CD4-positive, alpha-beta T cell (primary cell): ENCODE data around the gene TNFAIP2. TPM values are rescaled to one million over a fixed set of nuclear protein-coding genes. Genes with fewer than 3 reads are reported as not detected.

ENCODE experiments used
- ATAC-seq: fragments of 200-7000 bp; cut with Tn5 transposase; one replicate; pipeline ENCODE4 v1.10.0; 2022; ENCODE audit warnings: mild to moderate bottlenecking; ENCODE audit not compliant: poor library complexity
- CTCF ChIA-PET: fragments of 350-600 bp; sonication (Branson Sonifier 250); formaldehyde crosslinking; loops from one replicate; lab custom pipeline; 2021; ENCODE audit warnings: antibody characterized with exemption, inconsistent platforms; lab: Charles Lee
- POLR2A ChIA-PET: fragments of 350-600 bp; sonication (Branson Sonifier 250); formaldehyde crosslinking; loops from one replicate; lab custom pipeline; 2021; ENCODE audit warnings: antibody characterized with exemption, inconsistent platforms; lab: Charles Lee
- DNase-seq, 14 experiments: peaks; one replicate each; pipeline ENCODE4 v3.0.0-alpha.2; 2013 to 2020; ENCODE audit warnings: mixed read lengths in 2 of 14
- H3K27ac ChIP-seq, 2 donors: one replicate each; pipeline versions ENCODE4 v1.5.1 to v1.7.0; 2013; ENCODE audit warnings: low read length in 2 of 2, low read depth in 1 of 2, mild to moderate bottlenecking in 1 of 2
- H3K27me3 ChIP-seq, 2 experiments: 1 replicate in 1 of 2; 2 replicates in 1 of 2; pipeline versions ENCODE4 v1.6.1 to v1.7.0; 2013; ENCODE audit warnings: low read length in 2 of 2, control low read depth in 1 of 2, mild to moderate bottlenecking in 1 of 2, moderate library complexity in 1 of 2; ENCODE audit not compliant: insufficient read depth in 2 of 2, control insufficient read depth in 1 of 2
- H3K36me3 ChIP-seq: one replicate; pipeline ENCODE4 v1.6.1; 2013; ENCODE audit warnings: low read length, control low read depth; ENCODE audit not compliant: insufficient read depth
- H3K4me1 ChIP-seq: one replicate; pipeline ENCODE4 v1.6.1; 2013; ENCODE audit warnings: low read length, control low read depth; ENCODE audit not compliant: insufficient read depth
- H3K4me3 ChIP-seq: one replicate; pipeline ENCODE4 v1.5.1; 2013; ENCODE audit warnings: mild to moderate bottlenecking, low read length, moderate library complexity
- H3K9me3 ChIP-seq, 2 experiments: 1 replicate in 1 of 2; 2 replicates in 1 of 2; pipeline versions ENCODE4 v1.6.1 to v1.7.0; 2013; ENCODE audit warnings: low read length in 2 of 2, mild to moderate bottlenecking in 2 of 2, control low read depth in 1 of 2, moderate library complexity in 1 of 2; ENCODE audit not compliant: control insufficient read depth in 1 of 2, insufficient read depth in 1 of 2
- H3K27ac Mint-ChIP-seq: one replicate; pipeline ENCODE4 v1.8.0; 2020; ENCODE audit warnings: mixed read lengths
- H3K27me3 Mint-ChIP-seq: one replicate; pipeline ENCODE4 v1.8.0; 2021; ENCODE audit warnings: mixed read lengths
- H3K36me3 Mint-ChIP-seq: one replicate; pipeline ENCODE4 v1.8.0; 2021; ENCODE audit warnings: low read depth, mixed read lengths
- H3K4me1 Mint-ChIP-seq: one replicate; pipeline ENCODE4 v1.8.0; 2021; ENCODE audit warnings: low read depth, mixed read lengths
- H3K4me3 Mint-ChIP-seq: one replicate; pipeline ENCODE4 v1.8.0; 2020; ENCODE audit warnings: mild to moderate bottlenecking, mixed read lengths
- H3K9me3 Mint-ChIP-seq: one replicate; pipeline ENCODE4 v1.8.0; 2020; ENCODE audit warnings: mixed read lengths
- intact Hi-C, 2 experiments: fragments of 100-400 bp; cut with DNase I in 1 of 2; cut with micrococcal nuclease in 1 of 2; formaldehyde crosslinking; loops; one replicate each; pipeline versions ENCODE4 v1.15.1 to v1.9.0; 2023 to 2025; cut with DNase I, micrococcal nuclease
- total RNA-seq, 174 experiments: library from RNA in 2 of 174; stranded (reverse) in 2 of 174; gene quantifications; one replicate each; pipeline ENCODE4 v1.2.3 and lab custom pipeline; 2021 to 2026
- TF ChIP-seq, protein P1 (sequence below): fragments of 200-600 bp; IDR thresholded peaks from one replicate; pipeline ENCODE4 v1.8.0; 2022; ENCODE audit warnings: antibody characterized with exemption, mild to moderate bottlenecking

The TNFAIP2 gene
- total RNA-seq, 2 experiments from 2014 or later, result 4.4 to 6.1 TPM

DNA sequence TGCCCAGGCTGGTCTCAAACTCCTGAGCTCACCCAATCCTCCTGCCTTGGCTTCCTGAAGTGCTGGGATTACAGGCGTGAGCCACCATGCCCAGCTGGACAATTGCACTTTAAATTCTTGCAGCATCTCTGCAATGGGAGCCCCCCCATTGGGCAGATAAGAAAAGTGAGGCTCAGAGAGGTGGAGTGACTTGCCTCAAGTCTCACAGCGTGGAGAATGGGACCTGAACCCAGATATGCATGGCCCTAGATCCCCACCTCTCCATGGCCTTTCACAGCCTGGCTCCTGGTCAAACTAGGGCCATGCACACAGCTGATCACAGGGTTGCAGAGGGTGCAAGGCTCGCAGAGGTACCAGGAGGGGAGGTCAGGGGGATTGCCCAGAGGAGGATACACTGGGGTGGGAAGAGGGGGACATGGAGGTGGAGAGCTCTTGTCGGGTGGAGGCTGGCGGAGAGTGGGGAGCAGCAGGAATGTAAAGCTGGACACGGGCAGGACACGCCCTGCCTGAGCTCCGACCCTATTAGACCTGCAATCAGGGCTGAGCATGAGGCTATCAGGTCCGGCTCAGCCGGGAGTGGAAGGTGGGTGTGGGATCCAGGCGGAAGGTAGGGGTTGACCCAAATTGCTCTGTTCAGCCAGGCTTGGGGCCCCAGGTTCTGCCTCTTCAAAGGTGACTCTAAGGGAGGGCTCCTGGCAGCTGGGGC lies 21.9 kb upstream of the TNFAIP2 start:
- ChIA-PET POLR2A (no interaction called here), CTCF (no interaction called here)
- H3K27ac ChIP-seq, result no peak overlapping the region
- TF ChIP-seq, protein P1, sequence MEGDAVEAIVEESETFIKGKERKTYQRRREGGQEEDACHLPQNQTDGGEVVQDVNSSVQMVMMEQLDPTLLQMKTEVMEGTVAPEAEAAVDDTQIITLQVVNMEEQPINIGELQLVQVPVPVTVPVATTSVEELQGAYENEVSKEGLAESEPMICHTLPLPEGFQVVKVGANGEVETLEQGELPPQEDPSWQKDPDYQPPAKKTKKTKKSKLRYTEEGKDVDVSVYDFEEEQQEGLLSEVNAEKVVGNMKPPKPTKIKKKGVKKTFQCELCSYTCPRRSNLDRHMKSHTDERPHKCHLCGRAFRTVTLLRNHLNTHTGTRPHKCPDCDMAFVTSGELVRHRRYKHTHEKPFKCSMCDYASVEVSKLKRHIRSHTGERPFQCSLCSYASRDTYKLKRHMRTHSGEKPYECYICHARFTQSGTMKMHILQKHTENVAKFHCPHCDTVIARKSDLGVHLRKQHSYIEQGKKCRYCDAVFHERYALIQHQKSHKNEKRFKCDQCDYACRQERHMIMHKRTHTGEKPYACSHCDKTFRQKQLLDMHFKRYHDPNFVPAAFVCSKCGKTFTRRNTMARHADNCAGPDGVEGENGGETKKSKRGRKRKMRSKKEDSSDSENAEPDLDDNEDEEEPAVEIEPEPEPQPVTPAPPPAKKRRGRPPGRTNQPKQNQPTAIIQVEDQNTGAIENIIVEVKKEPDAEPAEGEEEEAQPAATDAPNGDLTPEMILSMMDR, result no peak
- H3K27me3 ChIP-seq, result peaks cover 30 to 33% of the 10 kb centered on the region in 2 experiments
- Mint-ChIP-seq H3K4me1 (peaks cover 10% of the 10 kb centered on the region), H3K4me3 (no peak overlapping the region), H3K27me3 (peaks cover 45% of the 10 kb centered on the region), H3K36me3 (no peaks in the 10 kb centered on the region), H3K9me3 (no peaks in the 10 kb centered on the region), H3K27ac (no peak overlapping the region)
- no peak for ATAC-seq
- DNase-seq, result no peak
- H3K9me3 ChIP-seq, result peaks cover 0 to 19% of the 10 kb centered on the region in 2 experiments
- H3K4me1 ChIP-seq, result peaks cover 20% of the 10 kb centered on the region
- H3K36me3 ChIP-seq, result no peaks in the 10 kb centered on the region
- intact Hi-C loops, result loop anchor here in 1 of 2 experiments (10.0 kb wide), 1 partner anchor 83 kb away; no protein-coding TSS in a partner anchor
- H3K4me3 ChIP-seq, result no peak overlapping the region

DNA sequence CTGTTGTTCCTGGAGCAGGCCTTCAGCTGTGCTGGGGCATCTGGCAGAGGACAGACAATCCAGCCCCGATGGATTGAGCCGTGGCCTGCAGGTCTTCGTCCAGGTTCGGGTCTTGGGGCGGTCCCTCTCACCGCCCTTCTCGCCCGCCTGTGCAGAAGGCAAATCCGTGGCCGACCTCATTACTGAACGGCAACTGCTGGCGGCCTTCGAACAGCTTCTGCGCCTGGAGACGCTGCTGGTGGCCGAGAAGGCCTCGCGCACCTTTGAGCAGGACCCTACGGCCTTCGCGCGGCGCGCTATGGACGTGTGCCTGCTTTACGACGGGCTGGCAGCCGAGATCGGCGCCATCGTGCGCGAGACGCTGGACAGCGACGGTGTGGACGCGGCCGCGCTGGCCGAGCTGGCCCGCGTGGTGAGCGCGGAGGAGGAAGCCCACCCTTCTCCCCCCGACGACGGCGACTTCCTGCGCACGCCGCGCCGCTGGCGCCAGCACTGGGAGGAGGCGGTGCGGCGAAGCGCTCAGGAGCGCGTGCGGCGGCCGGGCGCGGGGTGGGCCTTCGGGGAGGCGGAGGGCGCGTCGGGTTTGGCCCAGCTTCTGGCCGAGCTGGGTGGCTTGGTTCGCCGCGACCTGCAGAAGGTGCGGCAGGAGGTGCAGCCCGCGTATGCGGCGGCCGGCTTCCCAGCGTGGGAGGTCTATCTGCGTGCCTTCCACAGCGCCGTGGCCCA lies 21.1 kb upstream of the TNFAIP2 start:
- ChIA-PET POLR2A (no interaction called here), CTCF (no interaction called here)
- Mint-ChIP-seq H3K36me3 (no peaks in the 10 kb centered on the region), H3K27ac (no peak overlapping the region), H3K4me3 (no peak overlapping the region), H3K9me3 (no peaks in the 10 kb centered on the region), H3K4me1 (peaks cover 10% of the 10 kb centered on the region), H3K27me3 (peaks cover 44% of the 10 kb centered on the region)
- Histone ChIP-seq H3K4me1 (peaks cover 20% of the 10 kb centered on the region), H3K27ac (no peak overlapping the region), H3K36me3 (no peaks in the 10 kb centered on the region), H3K27me3 (peaks cover 32 to 33% of the 10 kb centered on the region in 2 experiments), H3K4me3 (no peak overlapping the region), H3K9me3 (peaks cover 0 to 19% of the 10 kb centered on the region in 2 experiments)
- TF ChIP-seq, protein P1, result no peak
- ATAC-seq (no peak), DNase-seq (no peak)
- intact Hi-C loops, result loop anchor here in 1 of 2 experiments (10.0 kb wide), 1 partner anchor 83 kb away; no protein-coding TSS in a partner anchor

DNA sequence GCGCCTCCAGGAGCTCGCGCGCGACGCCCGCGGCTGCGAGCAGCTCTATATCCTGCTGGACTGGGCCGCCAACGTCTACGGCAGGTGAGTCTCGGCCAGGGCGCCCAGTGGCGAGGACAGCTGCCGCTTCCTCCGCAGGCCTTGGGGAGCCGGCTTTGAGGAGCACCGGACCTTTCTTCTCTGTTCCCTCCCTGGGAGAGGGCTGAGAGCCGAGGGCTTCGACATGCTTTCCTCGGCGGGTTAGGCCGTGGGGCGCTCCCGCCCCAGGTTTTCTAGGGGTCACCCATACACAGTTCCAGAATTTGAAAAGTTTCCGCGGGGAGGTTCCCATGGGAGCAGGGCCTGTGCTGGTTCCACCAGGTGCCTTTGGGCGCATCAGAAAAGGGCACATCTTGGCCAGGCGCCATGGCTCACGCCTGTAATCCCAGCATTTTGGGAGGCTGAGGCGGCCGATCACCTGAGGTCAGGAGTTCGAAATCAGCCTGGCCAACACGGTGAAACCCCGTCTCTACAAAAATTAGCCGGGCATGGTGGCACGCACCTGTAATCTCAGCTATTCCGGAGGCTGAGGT lies 20.5 kb upstream of the TNFAIP2 start:
- peaks cover 10% of the 10 kb centered on the region for H3K4me1 Mint-ChIP-seq
- Histone ChIP-seq H3K4me1 (peaks cover 20% of the 10 kb centered on the region), H3K27me3 (peaks cover 30 to 33% of the 10 kb centered on the region in 2 experiments), H3K27ac (no peak overlapping the region), H3K4me3 (no peak overlapping the region), H3K36me3 (no peaks in the 10 kb centered on the region), H3K9me3 (peaks cover 0 to 19% of the 10 kb centered on the region in 2 experiments)
- ATAC-seq, result no peak
- H3K4me3 Mint-ChIP-seq, result no peak overlapping the region
- no peaks in the 10 kb centered on the region for H3K9me3 Mint-ChIP-seq
- no peaks in the 10 kb centered on the region for H3K36me3 Mint-ChIP-seq
- H3K27ac Mint-ChIP-seq, result no peak overlapping the region
- H3K27me3 Mint-ChIP-seq, result peaks cover 40% of the 10 kb centered on the region
- ChIA-PET CTCF (no interaction called here), POLR2A (no interaction called here)
- DNase-seq, result no peak
- TF ChIP-seq, protein P1, result no peak
- intact Hi-C loops, result loop anchor here in 1 of 2 experiments (10.0 kb wide), 1 partner anchor 82 kb away; no protein-coding TSS in a partner anchor
